ENCODE data around the gene MAPRE3. TPM values are rescaled to one million over a fixed set of nuclear protein-coding genes. Genes with fewer than 3 reads are reported as not detected.

Gene MAPRE3
- total and polyA plus RNA-seq, 10 donors = 5.2 to 17.9 (median 11.9) TPM

DNA sequence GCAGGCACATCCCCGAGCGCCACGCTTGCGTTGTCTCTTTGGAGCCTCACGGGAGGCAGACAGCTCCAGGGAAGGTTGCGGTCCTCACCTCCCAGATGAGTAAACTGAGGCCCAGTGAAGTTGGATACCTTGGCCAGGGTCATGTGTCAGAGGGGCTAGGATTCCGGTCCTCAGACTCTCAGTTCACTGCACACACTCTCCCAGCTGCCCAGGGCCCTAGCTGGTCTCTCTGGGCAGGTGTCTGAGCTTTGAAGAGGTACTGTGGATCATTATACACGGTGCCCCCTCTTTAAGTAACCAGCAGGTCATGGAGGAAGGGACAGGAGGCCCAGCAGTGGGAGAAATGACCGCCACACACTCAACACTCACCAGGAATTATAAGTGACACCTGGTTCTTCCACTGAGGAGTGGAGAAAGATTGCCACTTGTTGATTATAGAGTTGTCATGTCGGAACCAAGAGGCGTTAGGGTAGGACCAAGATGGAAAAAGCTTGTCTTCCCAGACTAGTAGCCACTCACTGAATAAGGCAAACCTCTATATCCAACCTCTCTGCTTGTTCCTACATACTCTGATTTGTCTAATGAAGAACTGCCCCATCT lies 62.9 kb downstream of the MAPRE3 start:
- H3K27ac ChIP-seq = peak overlapping the region; percentile 81 to 90 (median 86)
- H3K27me3 ChIP-seq (replicated peaks in 1 of 7) = no peaks in the 10 kb centered on the region
- peaks cover 5 to 48% (median 36%) of the 10 kb centered on the region in 6 donors for H3K36me3 ChIP-seq
- 14 to 18% (median 17%) methylated on average over 9 to 11 of the region's 11 CpGs for WGBS, 5 donors
- TF ChIP-seq POLR2AphosphoS5 (IDR thresholded peaks at IDR 0.05) (no peak), POLR2A (IDR thresholded peaks at IDR 0.05) (no peak)
- peaks cover 15 to 57% (median 33%) of the 10 kb centered on the region in 6 donors for H3K4me1 ChIP-seq
- H3K9me3 ChIP-seq = no peaks in the 10 kb centered on the region
- peak overlapping the region; percentile 57 to 83 (median 78) for H3K4me3 ChIP-seq
- no peak for DNase-seq
- intact Hi-C loops (cut with DNase I; ENCODE audit: low total_unique reads) = no loop called here

DNA sequence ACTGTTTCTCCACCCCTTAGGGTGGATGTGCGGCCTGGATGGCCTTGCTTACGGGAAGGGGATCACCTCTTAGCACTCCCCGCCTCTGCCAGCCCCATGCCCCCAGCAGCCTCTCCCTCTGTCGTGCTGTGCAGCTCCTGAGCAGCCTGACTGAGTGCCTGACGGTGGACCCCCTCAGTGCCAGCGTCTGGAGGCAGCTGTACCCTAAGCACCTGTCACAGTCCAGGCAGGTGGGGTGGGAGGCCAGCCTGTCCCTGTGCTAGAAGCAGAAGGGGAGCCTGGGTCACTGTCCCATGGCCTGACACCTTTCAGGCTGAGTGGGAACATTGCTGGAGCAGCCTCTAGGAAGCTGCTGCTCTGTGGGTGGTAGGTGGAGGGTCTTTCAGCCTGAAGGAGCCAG lies 67.6 kb downstream of the MAPRE3 start:
- Histone ChIP-seq H3K4me3 (no peak overlapping the region), H3K27me3 (replicated peaks in 1 of 7) (no peaks in the 10 kb centered on the region), H3K27ac (peak overlapping the region in 1 of 8 donors; percentile 14), H3K4me1 (peaks cover 11 to 60% (median 43%) of the 10 kb centered on the region in 6 donors), H3K9me3 (no peaks in the 10 kb centered on the region), H3K36me3 (peaks cover 5 to 85% (median 66%) of the 10 kb centered on the region in 6 donors)
- TF ChIP-seq POLR2A (IDR thresholded peaks at IDR 0.05) (no peak), POLR2AphosphoS5 (IDR thresholded peaks at IDR 0.05) (no peak)
- TF ChIP-seq, protein P1, sequence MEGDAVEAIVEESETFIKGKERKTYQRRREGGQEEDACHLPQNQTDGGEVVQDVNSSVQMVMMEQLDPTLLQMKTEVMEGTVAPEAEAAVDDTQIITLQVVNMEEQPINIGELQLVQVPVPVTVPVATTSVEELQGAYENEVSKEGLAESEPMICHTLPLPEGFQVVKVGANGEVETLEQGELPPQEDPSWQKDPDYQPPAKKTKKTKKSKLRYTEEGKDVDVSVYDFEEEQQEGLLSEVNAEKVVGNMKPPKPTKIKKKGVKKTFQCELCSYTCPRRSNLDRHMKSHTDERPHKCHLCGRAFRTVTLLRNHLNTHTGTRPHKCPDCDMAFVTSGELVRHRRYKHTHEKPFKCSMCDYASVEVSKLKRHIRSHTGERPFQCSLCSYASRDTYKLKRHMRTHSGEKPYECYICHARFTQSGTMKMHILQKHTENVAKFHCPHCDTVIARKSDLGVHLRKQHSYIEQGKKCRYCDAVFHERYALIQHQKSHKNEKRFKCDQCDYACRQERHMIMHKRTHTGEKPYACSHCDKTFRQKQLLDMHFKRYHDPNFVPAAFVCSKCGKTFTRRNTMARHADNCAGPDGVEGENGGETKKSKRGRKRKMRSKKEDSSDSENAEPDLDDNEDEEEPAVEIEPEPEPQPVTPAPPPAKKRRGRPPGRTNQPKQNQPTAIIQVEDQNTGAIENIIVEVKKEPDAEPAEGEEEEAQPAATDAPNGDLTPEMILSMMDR (IDR thresholded peaks at IDR 0.05 in 8 of 11, conservative IDR thresholded peaks at IDR 0.05 in 3 of 11) = no peak
- DNase-seq = no peak
- WGBS, 5 donors = 82 to 96% (median 95%) methylated on average over 3 to 6 of the region's 6 CpGs
- intact Hi-C loops (cut with DNase I; ENCODE audit: low total_unique reads) = no loop called here

DNA sequence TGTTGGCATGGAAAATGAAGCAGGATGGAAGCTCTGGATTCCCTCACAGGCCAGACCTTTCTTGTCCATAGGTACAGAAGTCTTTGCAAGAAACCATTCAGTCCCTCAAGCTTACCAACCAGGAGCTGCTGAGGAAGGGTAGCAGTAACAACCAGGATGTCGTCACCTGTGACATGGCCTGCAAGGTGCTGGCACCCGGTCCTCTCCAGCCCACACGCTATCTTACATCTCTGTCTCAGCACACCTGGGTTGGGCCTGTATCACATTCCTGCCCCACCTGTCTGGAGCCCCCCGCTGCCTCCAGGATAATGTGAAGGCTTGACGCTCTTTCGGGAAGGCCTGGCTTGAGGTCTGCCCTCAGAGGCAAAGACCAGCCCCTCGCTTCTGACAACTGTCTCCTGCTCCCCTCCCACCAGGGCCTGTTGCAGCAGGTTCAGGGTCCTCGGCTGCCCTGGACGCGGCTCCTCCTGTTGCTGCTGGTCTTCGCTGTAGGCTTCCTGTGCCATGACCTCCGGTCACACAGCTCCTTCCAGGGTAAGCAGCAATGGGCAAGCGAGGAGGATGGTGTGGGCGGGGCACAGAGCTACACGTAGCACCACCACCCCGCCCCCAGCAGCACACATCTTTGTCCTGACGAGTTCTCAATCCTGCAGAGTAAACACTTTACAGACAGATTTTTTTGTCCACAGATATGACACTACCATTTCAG lies 68.3 kb downstream of the MAPRE3 start:
- DNase-seq = peak; percentile 58
- Histone ChIP-seq H3K4me1 (peaks cover 7 to 54% (median 37%) of the 10 kb centered on the region in 6 donors), H3K4me3 (no peak overlapping the region), H3K27me3 (replicated peaks in 1 of 7) (no peaks in the 10 kb centered on the region), H3K36me3 (peaks cover 5 to 91% (median 66%) of the 10 kb centered on the region in 6 donors), H3K27ac (no peak overlapping the region), H3K9me3 (no peaks in the 10 kb centered on the region)
- TF ChIP-seq POLR2AphosphoS5 (IDR thresholded peaks at IDR 0.05) (peak in 1 of 3 donors; percentile 37), POLR2A (IDR thresholded peaks at IDR 0.05) (no peak)
- TF ChIP-seq, protein P1 (IDR thresholded peaks at IDR 0.05 in 8 of 11, conservative IDR thresholded peaks at IDR 0.05 in 3 of 11) = no peak
- intact Hi-C loops (cut with DNase I; ENCODE audit: low total_unique reads) = no loop called here
- WGBS, 5 donors = 82 to 91% (median 87%) methylated on average over 13 to 17 of the region's 17 CpGs

DNA sequence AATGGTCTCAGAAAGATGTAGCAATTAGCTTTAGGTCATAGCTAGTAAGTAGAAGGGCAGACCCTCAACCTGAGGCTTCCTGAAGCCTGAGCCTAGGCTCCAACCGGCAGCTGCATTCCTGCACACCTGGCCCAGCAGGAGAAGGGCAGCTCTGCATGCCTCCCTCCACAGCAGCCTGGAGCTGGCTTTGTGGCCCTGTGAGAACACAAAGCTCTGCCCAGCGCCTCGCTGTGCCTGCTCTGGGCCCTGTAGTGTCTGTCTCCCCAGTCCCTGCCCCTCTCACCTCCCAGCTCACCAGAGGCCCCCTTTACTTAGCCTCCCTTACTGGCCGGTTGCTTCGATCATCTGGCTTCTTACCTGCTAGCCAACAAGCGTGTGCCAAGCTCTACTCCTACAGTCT lies 69.0 kb downstream of the MAPRE3 start:
- Histone ChIP-seq H3K4me3 (no peak overlapping the region), H3K9me3 (no peaks in the 10 kb centered on the region), H3K27me3 (replicated peaks in 1 of 7) (no peaks in the 10 kb centered on the region), H3K27ac (peak overlapping the region in 1 of 8 donors; percentile 80), H3K36me3 (peaks cover 5 to 91% (median 66%) of the 10 kb centered on the region in 6 donors), H3K4me1 (peaks cover under 1 to 48% (median 31%) of the 10 kb centered on the region in 6 donors)
- 95 to 99% (median 97%) methylated on average over 6 of the region's 6 CpGs for WGBS, 5 donors
- DNase-seq = peak; percentile 64
- TF ChIP-seq POLR2A (IDR thresholded peaks at IDR 0.05) (no peak), POLR2AphosphoS5 (IDR thresholded peaks at IDR 0.05) (no peak)
- TF ChIP-seq, protein P1 (IDR thresholded peaks at IDR 0.05 in 8 of 11, conservative IDR thresholded peaks at IDR 0.05 in 3 of 11) = no peak
- intact Hi-C loops (cut with DNase I; ENCODE audit: low total_unique reads) = no loop called here
